ENCODE measurements around the gene ABLIM2. TPM values are rescaled to one million over a fixed set of nuclear protein-coding genes. Genes with fewer than 3 reads are reported as not detected.

ABLIM2 gene
- polyA plus RNA-seq, 1 donor from 2014 or later, result 14.9 TPM

DNA sequence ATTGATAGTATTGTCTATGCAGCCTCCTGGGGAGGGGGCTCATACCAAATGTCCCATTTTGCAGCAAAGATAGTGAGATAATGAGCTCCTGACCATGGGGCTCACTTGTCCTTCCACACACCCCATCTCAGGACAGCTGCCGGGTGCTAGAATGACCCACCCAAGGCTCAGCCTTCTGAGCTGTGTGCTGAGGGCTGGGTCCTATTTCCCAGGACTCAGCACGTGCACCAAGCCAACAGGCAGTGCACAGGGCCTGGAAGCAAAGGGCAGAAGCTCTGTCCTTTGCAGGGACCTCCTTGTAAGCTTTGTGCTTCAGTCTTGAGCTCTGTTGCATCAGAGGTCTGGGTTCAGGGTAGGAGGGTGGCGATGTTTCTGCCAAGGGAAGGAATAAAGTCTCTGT is 11.2 kb upstream of the ABLIM2 start:
- no peak overlapping the region for H3K27ac ChIP-seq (ENCODE audit: low read length)
- TF ChIP-seq SMC3 (conservative IDR thresholded peaks at IDR 0.05; ENCODE audit: poor library complexity) (no peak), EP300 (conservative IDR thresholded peaks at IDR 0.05; ENCODE audit: poor library complexity, severe bottlenecking) (no peak), POLR2AphosphoS5 (IDR thresholded peaks at IDR 0.05) (no peak), TAF1 (IDR thresholded peaks at IDR 0.05; ENCODE audit: low read depth) (no peak), EZH2 (IDR thresholded peaks at IDR 0.05; ENCODE audit: borderline replicate concordance, insufficient read depth, low read length, poor library complexity, severe bottlenecking) (no peak), MXI1 (conservative IDR thresholded peaks at IDR 0.05; ENCODE audit: poor library complexity, severe bottlenecking) (no peak), RAD21 (conservative IDR thresholded peaks at IDR 0.05) (no peak)
- TF ChIP-seq, protein P1, sequence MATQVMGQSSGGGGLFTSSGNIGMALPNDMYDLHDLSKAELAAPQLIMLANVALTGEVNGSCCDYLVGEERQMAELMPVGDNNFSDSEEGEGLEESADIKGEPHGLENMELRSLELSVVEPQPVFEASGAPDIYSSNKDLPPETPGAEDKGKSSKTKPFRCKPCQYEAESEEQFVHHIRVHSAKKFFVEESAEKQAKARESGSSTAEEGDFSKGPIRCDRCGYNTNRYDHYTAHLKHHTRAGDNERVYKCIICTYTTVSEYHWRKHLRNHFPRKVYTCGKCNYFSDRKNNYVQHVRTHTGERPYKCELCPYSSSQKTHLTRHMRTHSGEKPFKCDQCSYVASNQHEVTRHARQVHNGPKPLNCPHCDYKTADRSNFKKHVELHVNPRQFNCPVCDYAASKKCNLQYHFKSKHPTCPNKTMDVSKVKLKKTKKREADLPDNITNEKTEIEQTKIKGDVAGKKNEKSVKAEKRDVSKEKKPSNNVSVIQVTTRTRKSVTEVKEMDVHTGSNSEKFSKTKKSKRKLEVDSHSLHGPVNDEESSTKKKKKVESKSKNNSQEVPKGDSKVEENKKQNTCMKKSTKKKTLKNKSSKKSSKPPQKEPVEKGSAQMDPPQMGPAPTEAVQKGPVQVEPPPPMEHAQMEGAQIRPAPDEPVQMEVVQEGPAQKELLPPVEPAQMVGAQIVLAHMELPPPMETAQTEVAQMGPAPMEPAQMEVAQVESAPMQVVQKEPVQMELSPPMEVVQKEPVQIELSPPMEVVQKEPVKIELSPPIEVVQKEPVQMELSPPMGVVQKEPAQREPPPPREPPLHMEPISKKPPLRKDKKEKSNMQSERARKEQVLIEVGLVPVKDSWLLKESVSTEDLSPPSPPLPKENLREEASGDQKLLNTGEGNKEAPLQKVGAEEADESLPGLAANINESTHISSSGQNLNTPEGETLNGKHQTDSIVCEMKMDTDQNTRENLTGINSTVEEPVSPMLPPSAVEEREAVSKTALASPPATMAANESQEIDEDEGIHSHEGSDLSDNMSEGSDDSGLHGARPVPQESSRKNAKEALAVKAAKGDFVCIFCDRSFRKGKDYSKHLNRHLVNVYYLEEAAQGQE (IDR thresholded peaks at IDR 0.05; ENCODE audit: borderline replicate concordance), result no peak
- TF ChIP-seq, protein P2, sequence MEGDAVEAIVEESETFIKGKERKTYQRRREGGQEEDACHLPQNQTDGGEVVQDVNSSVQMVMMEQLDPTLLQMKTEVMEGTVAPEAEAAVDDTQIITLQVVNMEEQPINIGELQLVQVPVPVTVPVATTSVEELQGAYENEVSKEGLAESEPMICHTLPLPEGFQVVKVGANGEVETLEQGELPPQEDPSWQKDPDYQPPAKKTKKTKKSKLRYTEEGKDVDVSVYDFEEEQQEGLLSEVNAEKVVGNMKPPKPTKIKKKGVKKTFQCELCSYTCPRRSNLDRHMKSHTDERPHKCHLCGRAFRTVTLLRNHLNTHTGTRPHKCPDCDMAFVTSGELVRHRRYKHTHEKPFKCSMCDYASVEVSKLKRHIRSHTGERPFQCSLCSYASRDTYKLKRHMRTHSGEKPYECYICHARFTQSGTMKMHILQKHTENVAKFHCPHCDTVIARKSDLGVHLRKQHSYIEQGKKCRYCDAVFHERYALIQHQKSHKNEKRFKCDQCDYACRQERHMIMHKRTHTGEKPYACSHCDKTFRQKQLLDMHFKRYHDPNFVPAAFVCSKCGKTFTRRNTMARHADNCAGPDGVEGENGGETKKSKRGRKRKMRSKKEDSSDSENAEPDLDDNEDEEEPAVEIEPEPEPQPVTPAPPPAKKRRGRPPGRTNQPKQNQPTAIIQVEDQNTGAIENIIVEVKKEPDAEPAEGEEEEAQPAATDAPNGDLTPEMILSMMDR (IDR thresholded peaks at IDR 0.05; ENCODE audit: poor library complexity, severe bottlenecking), result no peak
- H3K79me2 ChIP-seq (replicated peaks; ENCODE audit: insufficient read depth, low read length), result no peaks in the 10 kb centered on the region
- peaks cover 3% of the 10 kb centered on the region for H3K9me3 ChIP-seq (ENCODE audit: low read length)
- no peaks in the 10 kb centered on the region for H3K9me2 ChIP-seq (ENCODE audit: insufficient read depth, low read length)
- H3K4me3 ChIP-seq (ENCODE audit: low read length), result no peak overlapping the region
- no peak overlapping the region for H2AFZ ChIP-seq (ENCODE audit: low read depth, low read length)
- H3K36me3 ChIP-seq (ENCODE audit: insufficient read depth, low read length), result no peaks in the 10 kb centered on the region
- H4K20me1 ChIP-seq (ENCODE audit: insufficient read depth), result no peaks in the 10 kb centered on the region
- no peak overlapping the region for H3K9ac ChIP-seq (ENCODE audit: low read length)
- no peak overlapping the region for H3K4me2 ChIP-seq (ENCODE audit: low read length)
- H3K27me3 ChIP-seq (ENCODE audit: insufficient read depth, low read depth, low read length), result no peaks in the 10 kb centered on the region
- no peaks in the 10 kb centered on the region for H3F3A ChIP-seq (ENCODE audit: insufficient read depth, low read length, poor library complexity, severe bottlenecking)

DNA sequence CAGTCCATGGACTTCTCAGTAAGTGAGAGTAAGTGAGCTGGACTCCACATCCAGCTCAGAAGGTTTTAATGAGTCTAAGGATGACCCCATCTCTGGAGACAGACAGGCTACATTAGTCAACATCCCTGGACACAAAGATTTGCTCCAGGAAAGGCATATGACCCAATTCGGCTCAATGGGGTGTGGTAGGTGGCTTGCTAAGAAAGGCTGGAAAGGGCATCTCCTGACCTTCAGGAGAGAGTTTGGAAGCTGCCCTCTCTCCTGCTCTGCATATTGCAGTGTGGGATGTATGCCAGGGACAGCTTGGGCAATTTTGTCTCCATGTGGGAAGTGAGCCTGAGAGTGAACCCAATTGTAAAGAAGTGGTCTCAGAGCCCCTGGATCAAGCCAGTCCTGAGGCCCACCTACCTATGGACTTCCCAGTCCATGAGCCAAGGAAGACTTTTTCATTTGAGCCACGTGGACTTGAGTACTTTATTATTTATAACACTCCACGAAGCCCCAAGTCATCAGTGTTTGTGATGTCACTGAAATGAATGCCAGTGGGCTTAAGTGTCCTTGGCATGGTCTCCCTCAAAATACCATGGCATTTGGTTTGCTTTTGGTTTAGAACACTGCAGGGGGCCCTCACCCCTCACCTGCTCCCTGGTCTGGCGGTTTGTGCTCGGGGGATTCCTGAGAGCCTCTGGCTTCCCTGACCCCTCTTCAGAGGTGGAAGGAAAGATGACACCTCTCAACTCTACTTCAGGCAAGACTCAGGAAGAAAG is 10.4 kb upstream of the ABLIM2 start:
- H3K9ac ChIP-seq (ENCODE audit: low read length), result no peak overlapping the region
- H2AFZ ChIP-seq (ENCODE audit: low read depth, low read length), result no peak overlapping the region
- H3K79me2 ChIP-seq (replicated peaks; ENCODE audit: insufficient read depth, low read length), result no peaks in the 10 kb centered on the region
- H4K20me1 ChIP-seq (ENCODE audit: insufficient read depth), result no peaks in the 10 kb centered on the region
- H3K4me2 ChIP-seq (ENCODE audit: low read length), result no peak overlapping the region
- H3K9me2 ChIP-seq (ENCODE audit: insufficient read depth, low read length), result no peaks in the 10 kb centered on the region
- no peak overlapping the region for H3K4me3 ChIP-seq (ENCODE audit: low read length)
- no peaks in the 10 kb centered on the region for H3F3A ChIP-seq (ENCODE audit: insufficient read depth, low read length, poor library complexity, severe bottlenecking)
- no peak overlapping the region for H3K27ac ChIP-seq (ENCODE audit: low read length)
- peaks cover 3% of the 10 kb centered on the region for H3K9me3 ChIP-seq (ENCODE audit: low read length)
- H3K36me3 ChIP-seq (ENCODE audit: insufficient read depth, low read length), result no peaks in the 10 kb centered on the region
- H3K27me3 ChIP-seq (ENCODE audit: insufficient read depth, low read depth, low read length), result no peaks in the 10 kb centered on the region
- TF ChIP-seq, protein P2 (IDR thresholded peaks at IDR 0.05; ENCODE audit: poor library complexity, severe bottlenecking), result no peak
- TF ChIP-seq TAF1 (IDR thresholded peaks at IDR 0.05; ENCODE audit: low read depth), result no peak
- TF ChIP-seq, protein P1 (IDR thresholded peaks at IDR 0.05; ENCODE audit: borderline replicate concordance), result no peak
- no peak for TF ChIP-seq EZH2 (IDR thresholded peaks at IDR 0.05; ENCODE audit: borderline replicate concordance, insufficient read depth, low read length, poor library complexity, severe bottlenecking)
- no peak for TF ChIP-seq MXI1 (conservative IDR thresholded peaks at IDR 0.05; ENCODE audit: poor library complexity, severe bottlenecking)
- TF ChIP-seq POLR2AphosphoS5 (IDR thresholded peaks at IDR 0.05), result no peak
- TF ChIP-seq EP300 (conservative IDR thresholded peaks at IDR 0.05; ENCODE audit: poor library complexity, severe bottlenecking), result no peak
- no peak for TF ChIP-seq RAD21 (conservative IDR thresholded peaks at IDR 0.05)
- no peak for TF ChIP-seq SMC3 (conservative IDR thresholded peaks at IDR 0.05; ENCODE audit: poor library complexity)

Measured in neural cell (in vitro differentiated cells).